ENCODE results near the gene CDH2.

DNA sequence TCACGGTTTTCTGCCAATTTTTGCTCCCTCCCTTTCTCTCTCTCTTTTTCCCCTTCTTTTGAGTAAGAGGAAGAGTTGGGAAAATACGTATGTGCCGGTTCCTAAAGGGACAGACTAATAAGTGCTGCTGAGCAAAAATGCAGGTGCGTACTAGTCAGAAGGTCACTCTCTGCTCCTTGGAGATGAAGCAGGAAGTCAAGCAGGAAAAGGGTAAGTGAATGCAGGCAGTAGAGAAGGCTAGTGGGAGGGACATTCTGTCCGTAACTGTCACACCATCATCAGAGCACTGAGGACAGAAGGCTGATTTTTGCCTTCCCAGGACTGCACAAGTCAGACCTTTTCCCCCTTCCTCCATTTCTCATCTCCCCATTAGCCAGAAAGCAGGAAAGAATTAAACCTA, 105.7 kb downstream of the CDH2 start:
- TF ChIP-seq, protein P1, sequence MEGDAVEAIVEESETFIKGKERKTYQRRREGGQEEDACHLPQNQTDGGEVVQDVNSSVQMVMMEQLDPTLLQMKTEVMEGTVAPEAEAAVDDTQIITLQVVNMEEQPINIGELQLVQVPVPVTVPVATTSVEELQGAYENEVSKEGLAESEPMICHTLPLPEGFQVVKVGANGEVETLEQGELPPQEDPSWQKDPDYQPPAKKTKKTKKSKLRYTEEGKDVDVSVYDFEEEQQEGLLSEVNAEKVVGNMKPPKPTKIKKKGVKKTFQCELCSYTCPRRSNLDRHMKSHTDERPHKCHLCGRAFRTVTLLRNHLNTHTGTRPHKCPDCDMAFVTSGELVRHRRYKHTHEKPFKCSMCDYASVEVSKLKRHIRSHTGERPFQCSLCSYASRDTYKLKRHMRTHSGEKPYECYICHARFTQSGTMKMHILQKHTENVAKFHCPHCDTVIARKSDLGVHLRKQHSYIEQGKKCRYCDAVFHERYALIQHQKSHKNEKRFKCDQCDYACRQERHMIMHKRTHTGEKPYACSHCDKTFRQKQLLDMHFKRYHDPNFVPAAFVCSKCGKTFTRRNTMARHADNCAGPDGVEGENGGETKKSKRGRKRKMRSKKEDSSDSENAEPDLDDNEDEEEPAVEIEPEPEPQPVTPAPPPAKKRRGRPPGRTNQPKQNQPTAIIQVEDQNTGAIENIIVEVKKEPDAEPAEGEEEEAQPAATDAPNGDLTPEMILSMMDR (IDR thresholded peaks at IDR 0.05; ENCODE audit: insufficient read depth, low read length, poor library complexity, severe bottlenecking) = no peak
- no peak for TF ChIP-seq EZH2phosphoT487 (conservative IDR thresholded peaks at IDR 0.05; ENCODE audit: low read length)
